Measurements from ENCODE around the gene TBC1D4.

- TF ChIP-seq EZH2phosphoT487 (IDR thresholded peaks at IDR 0.05; ENCODE audit: borderline replicate concordance) (no peak), CTCF (conservative IDR thresholded peaks at IDR 0.05; ENCODE audit: low read length) (no peak)
Observed at GRCh38 chr13:75418997-75419396, 63.0 kb downstream of the TBC1D4 start.
